ENCODE data around the gene CORO2A. TPM values are rescaled to one million over a fixed set of nuclear protein-coding genes. Genes with fewer than 3 reads are reported as not detected.

CORO2A gene, protein sequence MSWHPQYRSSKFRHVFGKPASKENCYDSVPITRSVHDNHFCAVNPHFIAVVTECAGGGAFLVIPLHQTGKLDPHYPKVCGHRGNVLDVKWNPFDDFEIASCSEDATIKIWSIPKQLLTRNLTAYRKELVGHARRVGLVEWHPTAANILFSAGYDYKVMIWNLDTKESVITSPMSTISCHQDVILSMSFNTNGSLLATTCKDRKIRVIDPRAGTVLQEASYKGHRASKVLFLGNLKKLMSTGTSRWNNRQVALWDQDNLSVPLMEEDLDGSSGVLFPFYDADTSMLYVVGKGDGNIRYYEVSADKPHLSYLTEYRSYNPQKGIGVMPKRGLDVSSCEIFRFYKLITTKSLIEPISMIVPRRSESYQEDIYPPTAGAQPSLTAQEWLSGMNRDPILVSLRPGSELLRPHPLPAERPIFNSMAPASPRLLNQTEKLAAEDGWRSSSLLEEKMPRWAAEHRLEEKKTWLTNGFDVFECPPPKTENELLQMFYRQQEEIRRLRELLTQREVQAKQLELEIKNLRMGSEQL
- total RNA-seq (1 to 10 TPM; 1.2 to 1.8 (median 1.4) TPM), polyA plus RNA-seq (10 to 100 TPM; 16.8 to 39.6 (median 33.3) TPM)

DNA sequence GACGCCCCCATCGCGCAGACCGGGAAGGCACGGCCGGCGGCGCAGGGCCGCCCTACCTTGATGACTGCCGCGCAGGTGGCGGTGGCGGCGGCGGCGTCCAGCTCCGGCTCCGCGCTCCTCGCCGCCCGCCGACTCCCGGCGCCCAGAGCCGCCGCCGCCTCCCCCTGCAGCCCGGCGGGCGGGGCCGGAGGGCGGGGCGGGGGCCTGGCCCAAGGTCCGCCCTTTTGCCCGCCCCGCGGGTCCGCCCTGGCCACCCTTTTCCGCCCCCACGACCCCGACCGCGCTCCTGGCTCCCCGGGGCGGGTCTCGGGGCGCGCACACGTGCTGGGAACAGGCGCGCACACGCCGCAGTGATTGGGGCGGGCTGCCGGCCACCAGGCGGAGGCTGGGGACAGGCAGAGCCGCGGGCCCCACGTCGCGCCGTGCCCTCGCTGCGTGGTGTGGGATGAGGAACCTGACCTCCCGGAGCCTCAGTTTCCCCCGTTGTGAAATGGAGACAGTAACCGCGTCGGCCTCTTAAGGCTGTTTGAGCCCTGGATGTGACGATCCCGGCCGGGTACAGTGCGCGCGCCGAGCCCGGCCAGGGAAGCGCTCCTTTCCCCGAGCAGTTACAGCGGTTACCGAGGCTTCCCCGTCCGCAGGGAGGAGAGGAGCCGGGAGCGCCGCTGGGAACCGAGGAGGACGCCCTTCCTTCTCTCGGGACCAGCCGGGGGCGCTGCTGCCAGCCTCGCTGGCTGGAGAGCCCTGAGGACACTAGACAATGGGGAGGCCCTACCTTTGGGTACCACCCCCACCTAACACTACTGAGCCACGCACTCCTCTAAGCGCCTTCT lies at the start of gene CORO2A:
CORO2A (minus strand) TSS at position 135 of the 833 bp plus-strand sequence. CDS start 34,977 bp downstream, outside the sequence.
- Histone ChIP-seq H3K27ac (peak within 1 kb of the TSS; percentile 54 to 78 (median 67)), H3K9me3 (no peaks in the 10 kb centered on the region), H3K27me3 (no peaks in the 10 kb centered on the region), H3K4me3 (peak within 1 kb of the TSS; percentile 49 to 75 (median 64)), H3K4me1 (peaks cover 0 to 18% (median 9%) of the 10 kb centered on the region in 4 donors), H3K36me3 (no peaks in the 10 kb centered on the region)
- intact Hi-C loops (cut with DNase I) = loop anchor here (5.0 kb wide), 1 partner anchor 270 kb away; the partner anchor contains the start of gene TRMO
- 1% methylated on average over 95 of the region's 95 CpGs for WGBS, 2 donors
- peak; percentile 75 for DNase-seq
- TF ChIP-seq POLR2A (IDR thresholded peaks at IDR 0.05) (no peak), POLR2AphosphoS5 (IDR thresholded peaks at IDR 0.05) (peak in 1 of 4 donors; percentile 10)
- TF ChIP-seq, protein P1, sequence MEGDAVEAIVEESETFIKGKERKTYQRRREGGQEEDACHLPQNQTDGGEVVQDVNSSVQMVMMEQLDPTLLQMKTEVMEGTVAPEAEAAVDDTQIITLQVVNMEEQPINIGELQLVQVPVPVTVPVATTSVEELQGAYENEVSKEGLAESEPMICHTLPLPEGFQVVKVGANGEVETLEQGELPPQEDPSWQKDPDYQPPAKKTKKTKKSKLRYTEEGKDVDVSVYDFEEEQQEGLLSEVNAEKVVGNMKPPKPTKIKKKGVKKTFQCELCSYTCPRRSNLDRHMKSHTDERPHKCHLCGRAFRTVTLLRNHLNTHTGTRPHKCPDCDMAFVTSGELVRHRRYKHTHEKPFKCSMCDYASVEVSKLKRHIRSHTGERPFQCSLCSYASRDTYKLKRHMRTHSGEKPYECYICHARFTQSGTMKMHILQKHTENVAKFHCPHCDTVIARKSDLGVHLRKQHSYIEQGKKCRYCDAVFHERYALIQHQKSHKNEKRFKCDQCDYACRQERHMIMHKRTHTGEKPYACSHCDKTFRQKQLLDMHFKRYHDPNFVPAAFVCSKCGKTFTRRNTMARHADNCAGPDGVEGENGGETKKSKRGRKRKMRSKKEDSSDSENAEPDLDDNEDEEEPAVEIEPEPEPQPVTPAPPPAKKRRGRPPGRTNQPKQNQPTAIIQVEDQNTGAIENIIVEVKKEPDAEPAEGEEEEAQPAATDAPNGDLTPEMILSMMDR (IDR thresholded peaks at IDR 0.05) = peak in 1 of 4 experiments; percentile 20

DNA sequence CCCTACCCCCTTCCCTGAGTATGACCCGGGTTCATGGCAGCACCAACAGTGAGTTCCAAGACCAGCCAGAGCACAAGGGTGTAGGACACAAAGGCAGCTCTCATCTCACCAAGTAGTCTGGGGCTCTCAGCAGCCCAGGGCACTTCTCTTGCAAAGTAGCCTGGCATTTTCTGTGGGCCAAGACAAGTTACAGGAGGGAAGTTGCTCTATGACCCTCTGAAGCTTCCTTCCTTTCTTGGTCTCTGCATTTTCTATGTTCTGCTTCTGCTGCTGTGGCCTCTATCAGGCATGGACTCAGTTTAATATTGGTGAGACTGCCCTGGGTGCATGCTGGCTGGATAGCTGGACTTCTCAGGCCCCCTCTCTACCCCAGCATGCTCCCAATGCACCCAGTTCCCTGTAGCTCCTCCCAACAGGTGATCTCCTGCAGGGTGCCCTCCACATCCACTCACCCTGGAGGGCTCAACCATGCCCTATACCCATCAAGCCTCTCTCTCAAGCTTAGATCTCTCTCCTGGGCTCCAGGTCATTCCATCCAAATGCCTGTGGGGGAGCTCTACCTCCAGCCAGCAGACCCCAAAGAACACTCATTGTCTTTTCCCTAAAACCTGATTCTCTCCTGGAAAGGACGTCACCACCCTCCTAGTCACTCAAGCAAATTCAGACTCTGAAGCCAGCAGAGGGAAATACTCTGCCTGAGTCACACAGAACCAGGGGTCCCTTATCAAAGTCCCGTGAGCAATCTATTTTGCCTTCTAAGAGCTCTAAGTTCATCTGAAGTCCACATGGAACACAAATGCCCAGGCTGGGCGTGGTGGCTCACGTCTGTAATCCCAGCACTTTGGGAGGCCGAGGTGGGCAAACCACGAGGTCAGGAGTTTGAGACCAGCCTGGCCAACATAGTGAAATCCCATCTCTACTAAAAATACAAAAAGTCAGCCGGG lies 49.2 kb upstream of the CORO2A start:
- intact Hi-C loops (cut with DNase I) = no loop called here
- Histone ChIP-seq H3K9me3 (no peaks in the 10 kb centered on the region), H3K36me3 (peaks cover 0 to 8% (median 0%) of the 10 kb centered on the region in 4 donors), H3K4me1 (no peaks in the 10 kb centered on the region), H3K27ac (no peak overlapping the region), H3K4me3 (no peak overlapping the region), H3K27me3 (no peaks in the 10 kb centered on the region)
- peak; percentile 32 for DNase-seq
- 91 to 93% methylated on average over 8 of the region's 8 CpGs for WGBS, 2 donors
- TF ChIP-seq POLR2AphosphoS5 (IDR thresholded peaks at IDR 0.05) = no peak
- TF ChIP-seq POLR2A (IDR thresholded peaks at IDR 0.05) = no peak
- TF ChIP-seq EP300 (IDR thresholded peaks at IDR 0.05) = no peak

DNA sequence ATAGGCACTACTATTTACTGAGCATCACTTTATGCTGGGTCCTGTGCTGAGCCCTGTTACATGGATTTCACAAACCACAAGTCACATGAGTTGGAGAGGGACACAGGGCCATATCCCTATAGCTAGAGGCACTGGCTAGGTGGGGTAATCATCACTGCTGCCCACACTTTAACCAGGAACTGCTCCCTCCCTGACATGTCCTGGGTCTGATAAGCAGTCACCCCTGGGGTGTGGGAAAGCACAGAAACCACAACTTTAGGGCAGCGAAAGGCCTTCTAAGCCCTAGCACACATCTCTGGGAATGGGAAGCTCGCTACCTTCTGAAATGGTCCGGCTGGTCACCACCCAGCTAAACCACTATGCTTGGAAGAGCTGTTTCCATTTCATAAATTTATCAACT lies 48.0 kb upstream of the CORO2A start:
- TF ChIP-seq POLR2A (IDR thresholded peaks at IDR 0.05) (no peak), POLR2AphosphoS5 (IDR thresholded peaks at IDR 0.05) (no peak), EP300 (IDR thresholded peaks at IDR 0.05) (no peak)
- TF ChIP-seq, protein P1 (IDR thresholded peaks at IDR 0.05) = no peak
- H3K4me1 ChIP-seq = no peaks in the 10 kb centered on the region
- no peak overlapping the region for H3K27ac ChIP-seq
- H3K27me3 ChIP-seq = no peaks in the 10 kb centered on the region
- no peak overlapping the region for H3K4me3 ChIP-seq
- DNase-seq = peak; percentile 9
- H3K36me3 ChIP-seq = peaks cover 0 to 8% (median 0%) of the 10 kb centered on the region in 4 donors
- 94% methylated on average over 3 of the region's 3 CpGs for WGBS, 2 donors
- H3K9me3 ChIP-seq = no peaks in the 10 kb centered on the region
- intact Hi-C loops (cut with DNase I) = no loop called here

DNA sequence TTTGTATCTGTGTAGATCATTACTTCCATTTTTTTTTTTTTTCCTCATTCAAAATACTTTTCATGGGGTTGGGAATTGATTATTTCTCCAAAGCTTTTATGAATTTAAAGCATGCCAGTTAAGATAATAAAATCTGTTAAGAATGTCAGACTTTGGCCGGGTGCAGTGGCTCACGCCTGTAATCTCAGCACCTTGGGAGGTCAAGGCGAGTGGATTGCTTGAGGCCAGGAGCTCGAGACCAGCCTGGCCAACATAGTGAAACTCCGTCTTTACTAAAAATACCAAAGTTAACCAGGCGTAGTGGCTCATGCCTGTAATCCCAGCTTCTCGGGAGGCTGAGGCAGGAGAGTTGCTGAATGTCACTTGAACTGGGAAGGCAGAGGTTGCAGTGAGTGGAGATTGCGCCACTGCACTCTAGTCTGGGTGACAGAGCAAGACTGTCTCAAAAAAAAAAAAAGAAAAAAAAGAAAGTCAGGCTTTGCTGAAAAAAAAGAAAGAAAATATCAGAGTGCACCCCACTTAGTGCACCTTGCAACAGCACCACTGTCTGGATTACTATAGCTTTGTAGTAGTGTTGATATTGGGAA lies 44.6 kb upstream of the CORO2A start:
- WGBS, 2 donors = 36 to 73% methylated on average over 8 of the region's 8 CpGs
- TF ChIP-seq POLR2AphosphoS5 (IDR thresholded peaks at IDR 0.05) = no peak
- TF ChIP-seq, protein P1 (IDR thresholded peaks at IDR 0.05) = no peak
- no peak for TF ChIP-seq EP300 (IDR thresholded peaks at IDR 0.05)
- no peak for TF ChIP-seq POLR2A (IDR thresholded peaks at IDR 0.05)
- intact Hi-C loops (cut with DNase I) = no loop called here

More for the DNA sequence above, 44.6 kb upstream of the CORO2A start:
- H3K27ac ChIP-seq = no peak overlapping the region
- H3K4me3 ChIP-seq = no peak overlapping the region
- no peaks in the 10 kb centered on the region for H3K27me3 ChIP-seq
- peak; percentile 30 for DNase-seq
- no peaks in the 10 kb centered on the region for H3K9me3 ChIP-seq
- H3K4me1 ChIP-seq = no peaks in the 10 kb centered on the region
- peaks cover 0 to 9% (median 0%) of the 10 kb centered on the region in 4 donors for H3K36me3 ChIP-seq
